Measurements from ENCODE around the gene TRAF7. TPM values are rescaled to one million over a fixed set of nuclear protein-coding genes. Genes with fewer than 3 reads are reported as not detected.
"Not testable (repeated sequence)": the region's sequence is repeated elsewhere in the genome, so short reads cannot be mapped to it uniquely, and the experiment has no call there.

The TRAF7 gene
- total RNA-seq, 1 donor from 2014 or later = 76.2 TPM

GRCh38 chr16:2122429-2122828 lies 33.2 kb upstream of the TRAF7 start:
- no peak for DNase-seq (ENCODE audit: low spot score)

DNA sequence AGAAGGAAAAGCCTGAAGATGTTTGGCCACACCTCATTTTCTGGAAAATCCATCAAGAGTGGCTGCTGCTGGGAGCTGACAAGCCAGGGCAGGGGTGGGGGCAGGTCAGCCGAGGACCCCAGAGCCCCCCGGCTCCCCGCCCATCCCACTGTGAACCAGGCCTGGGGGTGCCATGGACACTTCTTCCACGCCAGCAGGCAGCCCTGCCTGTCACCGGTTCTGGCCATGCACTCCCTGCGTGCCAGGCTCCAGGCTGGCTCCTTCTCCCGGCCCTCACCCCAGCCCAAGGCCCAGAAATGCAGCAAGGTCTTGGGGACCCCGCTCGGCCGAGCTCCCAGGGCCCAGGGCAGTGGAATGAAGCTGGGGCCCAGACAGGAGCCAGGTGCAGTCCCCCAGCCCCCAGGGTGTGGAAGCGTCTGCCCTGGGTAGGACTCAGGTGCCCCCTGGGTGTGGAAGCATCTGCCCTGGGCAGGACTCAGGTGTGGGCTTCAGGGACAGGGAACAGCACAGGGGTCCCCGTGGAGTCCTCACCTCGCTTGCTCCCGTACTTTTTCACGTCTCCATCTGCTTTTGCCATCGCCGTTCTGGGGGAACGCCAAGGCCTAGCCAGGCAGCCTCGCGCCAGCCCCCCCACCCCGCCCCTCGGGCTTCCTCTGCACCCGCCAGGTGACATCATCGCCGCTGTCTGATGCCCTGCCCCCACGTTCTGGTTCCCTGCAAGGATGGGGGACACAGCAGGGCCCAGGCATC lies 32.5 kb upstream of the TRAF7 start:
- not testable (repeated sequence) for DNase-seq (ENCODE audit: low spot score)

- not testable (repeated sequence) for DNase-seq (ENCODE audit: low spot score)
Observed at GRCh38 chr16:2123706-2124376, 31.7 kb upstream of the TRAF7 start.

DNA sequence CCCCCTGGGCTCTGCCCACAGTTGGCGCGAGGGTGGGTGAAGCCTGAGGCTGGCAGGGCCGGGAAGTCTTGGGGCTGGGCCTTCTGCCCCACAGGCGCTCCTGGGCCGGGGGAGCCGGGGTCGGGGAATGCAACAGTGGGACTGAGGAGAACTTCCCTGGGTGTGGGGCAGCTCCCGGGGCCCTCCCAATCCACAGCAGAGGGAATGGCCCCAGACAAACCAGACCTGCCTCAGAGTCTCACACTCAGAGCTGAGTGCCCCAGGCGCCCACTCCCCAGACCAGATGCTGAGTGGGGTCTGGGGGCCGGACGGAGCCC lies 31.2 kb upstream of the TRAF7 start:
- DNase-seq (ENCODE audit: low spot score) = not testable (repeated sequence)

- DNase-seq (ENCODE audit: low spot score) = peak; percentile 69
Observed at GRCh38 chr16:2124694-2125444, 30.7 kb upstream of the TRAF7 start.

DNA sequence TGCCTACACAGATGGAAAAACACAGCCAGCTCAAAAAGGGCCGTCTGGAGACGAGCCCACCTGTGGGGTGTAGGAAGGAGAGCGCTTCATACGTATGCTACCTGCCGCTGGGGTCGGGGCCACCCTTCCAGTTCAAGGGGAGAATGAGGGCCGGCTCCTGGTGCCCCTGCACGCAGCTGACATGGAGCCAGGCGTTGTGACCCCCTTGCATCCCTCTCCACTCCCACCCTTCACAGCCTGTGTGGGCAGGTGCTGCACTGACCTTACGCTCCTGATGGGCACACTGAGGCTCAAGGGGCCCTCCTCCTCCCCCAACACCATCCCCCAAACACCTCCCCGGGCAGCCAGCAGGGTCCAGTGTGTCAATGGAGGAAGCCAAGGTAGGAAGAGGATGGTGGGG lies 30.0 kb upstream of the TRAF7 start:
- DNase-seq (ENCODE audit: low spot score) = not testable (repeated sequence)

DNA sequence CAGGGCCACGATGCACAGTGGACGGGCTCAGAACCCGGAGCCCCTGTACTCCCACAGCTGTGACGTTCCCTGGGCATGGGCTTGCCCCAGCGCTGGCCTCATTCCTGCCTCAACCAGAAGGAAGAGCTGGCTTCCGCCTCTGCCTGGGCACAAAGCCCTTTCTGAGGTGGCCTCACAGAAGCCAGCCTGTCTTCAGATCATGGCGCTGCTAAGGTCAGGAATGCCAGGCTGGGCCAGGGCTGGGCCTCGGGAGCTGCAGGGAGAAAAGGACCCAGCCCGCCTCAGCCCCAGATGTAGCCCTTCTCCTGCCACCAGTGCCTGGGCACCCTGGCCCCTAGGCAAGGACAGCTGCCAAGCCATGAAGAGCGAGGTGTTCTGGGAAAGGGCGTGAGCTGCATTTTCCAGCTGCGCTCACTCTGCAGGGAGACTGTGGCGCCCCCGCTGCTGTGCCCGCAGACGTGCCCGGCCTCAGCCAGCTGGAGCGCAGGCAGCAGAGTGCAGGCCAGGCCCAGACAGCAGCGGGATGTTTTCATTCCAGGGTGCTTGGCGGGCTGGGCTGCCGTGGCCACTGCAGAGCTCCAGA lies 29.3 kb upstream of the TRAF7 start:
- DNase-seq (ENCODE audit: low spot score) = not testable (repeated sequence)

- not testable (repeated sequence) for DNase-seq (ENCODE audit: low spot score)
Observed at GRCh38 chr16:2126928-2127556, 28.5 kb upstream of the TRAF7 start.

GRCh38 chr16:2127630-2128280 lies 27.8 kb upstream of the TRAF7 start:
- not testable (repeated sequence) for DNase-seq (ENCODE audit: low spot score)

DNA sequence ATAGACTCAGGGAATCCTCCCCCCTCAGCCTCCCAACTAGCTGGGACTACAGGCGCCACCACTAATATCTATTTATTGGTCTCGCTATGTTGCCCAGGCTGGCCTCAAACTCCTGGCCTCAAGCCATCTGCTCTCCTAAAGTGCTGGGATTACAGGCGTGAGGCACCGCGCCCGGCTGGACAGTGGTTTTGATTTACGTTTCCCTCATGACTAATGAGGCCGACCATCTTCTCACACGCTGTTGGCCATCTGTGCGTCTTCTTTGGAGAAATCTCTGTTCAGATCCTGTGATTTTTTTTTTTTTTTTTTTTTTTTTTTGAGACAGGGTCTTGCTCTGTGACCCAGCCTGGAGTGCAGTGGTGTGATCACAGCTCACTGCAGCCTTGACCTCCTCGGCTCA lies 26.3 kb upstream of the TRAF7 start:
- not testable (repeated sequence) for DNase-seq (ENCODE audit: low spot score)

DNA sequence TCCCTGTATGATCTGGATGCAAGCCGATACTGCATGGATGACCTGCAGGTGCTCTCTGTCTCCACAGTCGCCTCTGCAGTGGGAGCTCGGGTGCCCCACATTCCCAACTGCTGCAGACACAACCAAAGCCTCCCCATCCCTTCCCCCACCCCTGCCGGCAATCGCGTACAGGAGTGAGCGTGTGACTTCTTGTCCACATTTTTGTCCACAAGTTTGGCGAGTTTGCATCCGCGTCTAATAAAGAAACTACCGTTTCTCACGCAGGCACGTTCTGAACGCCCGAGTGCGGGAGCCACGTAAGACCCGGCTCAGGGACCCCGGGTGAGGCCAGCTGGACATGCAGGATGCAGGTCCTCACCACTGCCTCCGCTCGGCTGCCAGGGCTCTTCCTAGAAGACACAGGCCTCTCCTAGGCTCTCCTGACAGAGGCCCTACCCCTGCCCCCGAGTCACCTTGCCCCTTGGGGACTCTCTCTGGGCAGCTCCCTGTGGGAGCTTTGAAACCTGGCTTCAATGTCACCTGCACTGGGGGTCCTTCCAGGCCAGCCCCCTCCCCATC lies 25.6 kb upstream of the TRAF7 start:
- DNase-seq (ENCODE audit: low spot score) = not testable (repeated sequence)

DNA sequence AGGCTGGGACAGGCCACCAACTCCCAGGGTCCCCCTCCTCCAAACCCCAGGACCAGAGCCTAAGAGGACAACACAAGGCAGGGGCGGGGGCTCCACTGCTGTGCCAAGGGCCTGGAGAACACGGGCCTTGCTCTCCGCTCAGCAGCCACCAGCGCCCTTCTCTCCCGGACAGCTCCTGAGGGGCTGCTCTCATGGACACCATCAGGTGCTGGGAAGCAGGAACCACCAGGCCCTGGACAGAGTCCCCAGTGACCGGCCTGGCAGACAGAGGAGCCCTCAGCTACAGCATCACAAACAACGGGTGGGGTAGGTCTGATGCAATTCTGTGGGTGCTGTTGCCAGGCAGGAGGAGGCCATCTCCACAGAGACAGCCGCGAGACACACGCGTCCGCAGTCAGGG lies 21.8 kb upstream of the TRAF7 start:
- not testable (repeated sequence) for DNase-seq (ENCODE audit: low spot score)

GRCh38 chr16:2135071-2135470 lies 20.5 kb upstream of the TRAF7 start:
- DNase-seq (ENCODE audit: low spot score) = not testable (repeated sequence)

GRCh38 chr16:2135770-2136490 lies 19.7 kb upstream of the TRAF7 start, which contains the start of gene PKD1:
TSS of gene PKD1 (minus strand) at chr16:2135898. CDS start at chr16:2135689, 209 bp downstream.
- DNase-seq (ENCODE audit: low spot score) = peak; percentile 97

GRCh38 chr16:2142942-2143877 lies 12.4 kb upstream of the TRAF7 start:
- DNase-seq (ENCODE audit: low spot score) = no peak

GRCh38 chr16:2143878-2144485 lies 11.6 kb upstream of the TRAF7 start:
- no peak for DNase-seq (ENCODE audit: low spot score)

DNA sequence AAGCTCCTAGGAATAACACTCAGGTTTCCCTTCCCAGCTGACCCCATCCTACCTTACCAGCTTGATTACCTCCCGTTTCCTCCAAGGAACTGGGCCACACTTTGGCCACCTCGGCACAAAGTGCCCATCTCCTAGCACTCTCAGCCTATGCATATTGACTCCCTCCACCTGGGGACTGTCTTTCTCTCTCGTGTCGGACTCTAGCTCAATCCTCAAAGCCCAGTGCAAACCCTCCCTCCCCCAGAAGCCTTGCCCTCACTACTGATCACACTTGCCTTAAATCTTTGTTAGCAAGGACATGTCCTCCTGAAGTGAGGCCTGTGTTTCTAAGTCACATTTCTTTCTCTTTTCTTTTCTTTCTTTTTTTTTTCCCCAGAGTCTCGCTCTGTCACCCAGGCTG lies 9.7 kb upstream of the TRAF7 start:
- no peak for DNase-seq (ENCODE audit: low spot score)

GRCh38 chr16:2147378-2147777 lies 8.2 kb upstream of the TRAF7 start:
- no peak for DNase-seq (ENCODE audit: low spot score)
